Left lung (tissue), 10 donors: ENCODE measurements around the gene SEC23A. TPM values are rescaled to one million over a fixed set of nuclear protein-coding genes. Genes with fewer than 3 reads are reported as not detected.
"Not testable (repeated sequence)": the region's sequence is repeated elsewhere in the genome, so short reads cannot be mapped to it uniquely, and the experiment has no call there.

Source experiments
- ATAC-seq: fragments of 200-7000 bp; cut with Tn5 transposase; one replicate; pipeline ENCODE4 v1.9.1; 2020; ENCODE audit warnings: moderate library complexity
- DNase-seq, 4 donors: peaks; one replicate each; pipeline ENCODE4 v3.0.0-alpha.2; 2013 to 2020
- H3K27ac ChIP-seq, 2 donors: fragments of 200-600 bp; sonication (generic) in 1 of 2; one replicate each; pipeline versions ENCODE4 v1.5.0 to v1.8.0; 2020 to 2021
- H3K27me3 ChIP-seq, 2 donors: fragments of 200-600 bp; sonication (generic) in 1 of 2; one replicate each; pipeline versions ENCODE4 v1.5.0 to v1.8.0; 2020 to 2021
- H3K36me3 ChIP-seq, 2 donors: fragments of 200-600 bp; sonication (generic) in 1 of 2; one replicate each; pipeline versions ENCODE4 v1.5.0 to v1.8.0; 2020 to 2021
- H3K4me1 ChIP-seq, 2 donors: fragments of 200-600 bp; one replicate each; pipeline ENCODE4 v1.8.0; 2021
- H3K4me3 ChIP-seq, 2 donors: fragments of 200-600 bp; sonication (generic) in 1 of 2; one replicate each; pipeline versions ENCODE4 v1.5.0 to v1.8.0; 2020 to 2021; ENCODE audit warnings: mild to moderate bottlenecking in 1 of 2
- H3K9me3 ChIP-seq, 2 donors: fragments of 200-600 bp; sonication (generic) in 1 of 2; one replicate each; pipeline versions ENCODE4 v1.5.0 to v1.8.0; 2020 to 2021
- intact Hi-C, 2 donors: fragments of 100-400 bp; cut with DNase I; formaldehyde crosslinking; loops; one replicate each; pipeline versions ENCODE4 v1.11.2 to v1.14.2; 2022
- polyA plus RNA-seq, 6 donors: library from polyadenylated mRNA; unstranded; fragments of 120-200 nt; gene quantifications; one replicate each; pipeline ENCODE4 v1.2.1, GENCODE V29; 2013; ENCODE audit not compliant: insufficient read length in 6 of 6
- total RNA-seq, 2 donors: library from RNA; stranded (reverse); fragmentation: NEBNext Ultra II Directional; extraction: Animal tissue kit (Norgen Biotek cat#: 25700); gene quantifications; one replicate each; pipeline ENCODE4 v1.2.1, GENCODE V29; 2021
- TF ChIP-seq, protein P1 (sequence below), 2 donors: fragments of 200-600 bp; sonication (generic) in 1 of 2; IDR thresholded peaks; one replicate each; pipeline versions ENCODE4 v1.5.0 to v1.8.0; 2021; ENCODE audit warnings: antibody characterized with exemption in 2 of 2
- donor health status: DM: no; HTN: yes; CAD: no.
- donor health status: DM: no; HTN: no; CAD: no.

The SEC23A gene
- total and polyA plus RNA-seq, 8 donors: 59.3 to 81.7 (median 65.0) TPM

DNA sequence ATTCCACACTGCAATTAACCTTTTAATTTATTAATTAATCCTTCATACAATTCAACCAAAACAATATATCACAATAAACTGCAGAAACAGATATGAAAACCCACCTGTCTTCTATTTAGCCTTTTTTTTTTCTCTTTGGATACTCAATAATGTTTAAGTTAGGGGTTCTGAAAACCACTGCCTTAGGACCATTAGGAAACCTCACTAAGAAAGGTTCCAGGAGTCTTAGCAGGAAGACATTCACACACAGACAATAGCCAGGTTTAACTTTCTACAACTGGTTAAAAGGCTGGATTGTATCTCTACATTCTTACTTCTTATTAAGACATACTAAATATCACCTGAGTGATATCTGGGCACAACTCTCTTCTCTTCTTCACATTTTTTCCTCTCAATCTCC lies 3.3 kb downstream of the SEC23A start:
- Histone ChIP-seq H3K4me1 (peaks cover 16 to 60% of the 10 kb centered on the region in 2 donors), H3K27ac (no peak overlapping the region)

DNA sequence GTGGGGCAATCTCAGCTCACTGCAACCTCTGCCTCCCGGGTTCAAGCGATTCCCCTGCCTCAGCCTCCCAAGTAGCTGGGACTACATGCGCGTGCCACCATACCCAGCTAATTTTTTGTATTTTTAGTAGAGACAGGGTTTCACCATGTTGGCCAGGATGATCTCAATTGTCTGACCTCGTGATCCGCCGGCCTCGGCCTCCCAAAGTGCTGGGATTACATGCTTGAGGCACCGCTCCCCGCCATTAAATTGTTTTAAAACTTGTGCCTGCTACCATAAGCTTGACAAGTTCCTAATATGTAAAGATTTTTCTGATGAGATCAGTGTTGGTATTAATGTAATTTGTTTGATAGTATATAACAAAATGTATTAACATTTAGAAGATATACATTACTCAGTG lies 3.8 kb downstream of the SEC23A start:
- DNase-seq, H3K4me3 ChIP-seq, intact Hi-C loops, H3K9me3 ChIP-seq, H3K27ac ChIP-seq, H3K27me3 ChIP-seq, ATAC-seq: not testable (repeated sequence)
- H3K36me3 ChIP-seq: peaks cover 0 to 19% of the 10 kb centered on the region in 2 donors
- H3K4me1 ChIP-seq: peaks cover 15 to 62% of the 10 kb centered on the region in 2 donors

More for the DNA sequence above, 3.3 kb downstream of the SEC23A start:
- no peak for ATAC-seq
- Histone ChIP-seq H3K4me3 (no peak overlapping the region), H3K36me3 (peaks cover 0 to 15% of the 10 kb centered on the region in 2 donors), H3K27me3 (no peaks in the 10 kb centered on the region), H3K9me3 (no peaks in the 10 kb centered on the region)
- TF ChIP-seq, protein P1, sequence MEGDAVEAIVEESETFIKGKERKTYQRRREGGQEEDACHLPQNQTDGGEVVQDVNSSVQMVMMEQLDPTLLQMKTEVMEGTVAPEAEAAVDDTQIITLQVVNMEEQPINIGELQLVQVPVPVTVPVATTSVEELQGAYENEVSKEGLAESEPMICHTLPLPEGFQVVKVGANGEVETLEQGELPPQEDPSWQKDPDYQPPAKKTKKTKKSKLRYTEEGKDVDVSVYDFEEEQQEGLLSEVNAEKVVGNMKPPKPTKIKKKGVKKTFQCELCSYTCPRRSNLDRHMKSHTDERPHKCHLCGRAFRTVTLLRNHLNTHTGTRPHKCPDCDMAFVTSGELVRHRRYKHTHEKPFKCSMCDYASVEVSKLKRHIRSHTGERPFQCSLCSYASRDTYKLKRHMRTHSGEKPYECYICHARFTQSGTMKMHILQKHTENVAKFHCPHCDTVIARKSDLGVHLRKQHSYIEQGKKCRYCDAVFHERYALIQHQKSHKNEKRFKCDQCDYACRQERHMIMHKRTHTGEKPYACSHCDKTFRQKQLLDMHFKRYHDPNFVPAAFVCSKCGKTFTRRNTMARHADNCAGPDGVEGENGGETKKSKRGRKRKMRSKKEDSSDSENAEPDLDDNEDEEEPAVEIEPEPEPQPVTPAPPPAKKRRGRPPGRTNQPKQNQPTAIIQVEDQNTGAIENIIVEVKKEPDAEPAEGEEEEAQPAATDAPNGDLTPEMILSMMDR (IDR thresholded peaks at IDR 0.05): no peak
- no peak for DNase-seq
- intact Hi-C loops: loop anchor here in 1 of 2 donors (10.0 kb wide), 1 partner anchor 265 kb away; no protein-coding TSS in a partner anchor

DNA sequence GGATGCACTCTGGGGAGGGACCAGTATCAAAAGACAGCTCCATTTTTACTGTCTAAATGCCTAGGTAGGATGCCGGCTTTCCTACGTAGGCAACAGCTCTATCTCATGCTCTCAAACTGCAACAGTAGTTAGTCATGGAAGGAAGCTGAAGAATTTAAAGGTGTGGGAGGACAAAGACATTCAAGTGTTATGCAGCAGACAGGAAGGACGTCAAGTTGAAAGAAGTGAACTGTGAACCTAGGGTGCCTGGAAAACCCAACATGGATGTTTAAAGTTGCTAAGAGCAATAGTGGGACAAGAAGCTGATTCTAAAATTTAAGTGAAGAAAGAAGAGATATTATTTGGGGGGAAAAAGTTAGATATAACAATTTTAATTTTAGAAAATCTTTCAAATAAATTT lies 5.9 kb downstream of the SEC23A start:
- DNase-seq (no peak), ATAC-seq (peak; percentile 70)
- Histone ChIP-seq H3K4me3 (no peak overlapping the region), H3K27ac (peak overlapping the region in 1 of 2 donors; percentile 34), H3K4me1 (peaks cover 10 to 52% of the 10 kb centered on the region in 2 donors), H3K36me3 (peaks cover 0 to 37% of the 10 kb centered on the region in 2 donors), H3K9me3 (no peaks in the 10 kb centered on the region), H3K27me3 (no peaks in the 10 kb centered on the region)
- TF ChIP-seq, protein P1 (IDR thresholded peaks at IDR 0.05): no peak
- intact Hi-C loops: no loop called here

GRCh38 chr14:39094515-39094914 lies 8.5 kb downstream of the SEC23A start:
- TF ChIP-seq, protein P1 (IDR thresholded peaks at IDR 0.05): no peak
- ATAC-seq (no peak), DNase-seq (no peak)
- no peak overlapping the region for H3K27ac ChIP-seq
- no peaks in the 10 kb centered on the region for H3K27me3 ChIP-seq
- H3K36me3 ChIP-seq: peaks cover 0 to 63% of the 10 kb centered on the region in 2 donors
- H3K4me1 ChIP-seq: peaks cover 3 to 28% of the 10 kb centered on the region in 2 donors
- intact Hi-C loops: no loop called here
- no peaks in the 10 kb centered on the region for H3K9me3 ChIP-seq
- H3K4me3 ChIP-seq: no peak overlapping the region

GRCh38 chr14:39091716-39092115 lies 11.3 kb downstream of the SEC23A start:
- Histone ChIP-seq H3K27ac (no peak overlapping the region), H3K36me3 (peaks cover 0 to 89% of the 10 kb centered on the region in 2 donors), H3K4me3 (no peak overlapping the region), H3K27me3 (no peaks in the 10 kb centered on the region), H3K9me3 (no peaks in the 10 kb centered on the region), H3K4me1 (peaks cover 0 to 9% of the 10 kb centered on the region in 2 donors)
- TF ChIP-seq, protein P1 (IDR thresholded peaks at IDR 0.05): no peak
- ATAC-seq (no peak), DNase-seq (no peak)
- intact Hi-C loops: no loop called here

GRCh38 chr14:39090548-39091111 lies 12.4 kb downstream of the SEC23A start:
- DNase-seq (no peak), ATAC-seq (no peak)
- Histone ChIP-seq H3K27ac (no peak overlapping the region), H3K9me3 (no peaks in the 10 kb centered on the region), H3K4me1 (peaks cover 0 to 9% of the 10 kb centered on the region in 2 donors), H3K27me3 (no peaks in the 10 kb centered on the region), H3K4me3 (no peak overlapping the region), H3K36me3 (peaks cover 0 to 94% of the 10 kb centered on the region in 2 donors)
- TF ChIP-seq, protein P1 (IDR thresholded peaks at IDR 0.05): no peak
- intact Hi-C loops: no loop called here
